ENCODE results near the gene NRXN3. TPM values are rescaled to one million over a fixed set of nuclear protein-coding genes. Genes with fewer than 3 reads are reported as not detected.

NRXN3 gene
- total and polyA plus RNA-seq, 2 donors (not counting 1 experiment from before 2014, with no cell fraction given), result 0.83 to 34.6 TPM

- no peak overlapping the region for H3K9ac ChIP-seq (ENCODE audit: insufficient read depth, low read length)
- no peak overlapping the region for H3K4me3 ChIP-seq (replicated peaks in 1 of 4; ENCODE audit: control extremely low read depth in 1 of 4, insufficient read depth in 1 of 4, low read depth in 3 of 4, low read length in 4 of 4)
- no peaks in the 10 kb centered on the region for H3K4me1 ChIP-seq (ENCODE audit: control insufficient read depth, extremely low read depth, insufficient read depth, low read length)
- H3K79me2 ChIP-seq (ENCODE audit: control insufficient read depth, insufficient read depth, low read length), result no peaks in the 10 kb centered on the region
- no peak for TF ChIP-seq EZH2 (IDR thresholded peaks at IDR 0.05; ENCODE audit: low read length, missing control alignments)
- no peak for TF ChIP-seq CTCF (conservative IDR thresholded peaks at IDR 0.05 in 1 of 2, IDR thresholded peaks at IDR 0.05 in 1 of 2; ENCODE audit: low read depth in 1 of 2, low read length in 2 of 2)
- no peak for DNase-seq (ENCODE audit: low read depth in 2 of 2)
- H3K4me2 ChIP-seq (ENCODE audit: extremely low read depth, insufficient read depth, low read length), result no peak overlapping the region
- H3K27ac ChIP-seq (ENCODE audit: insufficient read depth, low read length), result no peak overlapping the region
- H2AFZ ChIP-seq (ENCODE audit: low read length), result no peak overlapping the region
- no peaks in the 10 kb centered on the region for H3K27me3 ChIP-seq (ENCODE audit: control insufficient read depth, insufficient read depth, low read length)
- no peaks in the 10 kb centered on the region for H3K36me3 ChIP-seq (ENCODE audit: control insufficient read depth, insufficient read depth, low read length)
- H3K9me3 ChIP-seq (ENCODE audit: control insufficient read depth, insufficient read depth, low read depth, low read length), result no peaks in the 10 kb centered on the region
- H4K20me1 ChIP-seq (ENCODE audit: control insufficient read depth, extremely low read depth, insufficient read depth, low read length), result no peaks in the 10 kb centered on the region
These were observed 25.3 kb downstream of the NRXN3 start for GRCh38 chr14:78195431-78195830.

GRCh38 chr14:78196323-78196722 lies 26.1 kb downstream of the NRXN3 start:
- no peak overlapping the region for H3K4me3 ChIP-seq (replicated peaks in 1 of 4; ENCODE audit: control extremely low read depth in 1 of 4, insufficient read depth in 1 of 4, low read depth in 3 of 4, low read length in 4 of 4)
- no peak overlapping the region for H2AFZ ChIP-seq (ENCODE audit: low read length)
- H3K9ac ChIP-seq (ENCODE audit: insufficient read depth, low read length), result no peak overlapping the region
- no peak for DNase-seq (ENCODE audit: low read depth in 2 of 2)
- no peak overlapping the region for H3K27ac ChIP-seq (ENCODE audit: insufficient read depth, low read length)
- no peaks in the 10 kb centered on the region for H4K20me1 ChIP-seq (ENCODE audit: control insufficient read depth, extremely low read depth, insufficient read depth, low read length)
- no peaks in the 10 kb centered on the region for H3K9me3 ChIP-seq (ENCODE audit: control insufficient read depth, insufficient read depth, low read depth, low read length)
- no peak overlapping the region for H3K4me2 ChIP-seq (ENCODE audit: extremely low read depth, insufficient read depth, low read length)
- H3K4me1 ChIP-seq (ENCODE audit: control insufficient read depth, extremely low read depth, insufficient read depth, low read length), result no peaks in the 10 kb centered on the region
- TF ChIP-seq CTCF (conservative IDR thresholded peaks at IDR 0.05 in 1 of 2, IDR thresholded peaks at IDR 0.05 in 1 of 2; ENCODE audit: low read depth in 1 of 2, low read length in 2 of 2) (no peak), EZH2 (IDR thresholded peaks at IDR 0.05; ENCODE audit: low read length, missing control alignments) (no peak)
- H3K27me3 ChIP-seq (ENCODE audit: control insufficient read depth, insufficient read depth, low read length), result no peaks in the 10 kb centered on the region
- H3K79me2 ChIP-seq (ENCODE audit: control insufficient read depth, insufficient read depth, low read length), result no peaks in the 10 kb centered on the region
- H3K36me3 ChIP-seq (ENCODE audit: control insufficient read depth, insufficient read depth, low read length), result no peaks in the 10 kb centered on the region

- Histone ChIP-seq H3K4me2 (ENCODE audit: extremely low read depth, insufficient read depth, low read length) (no peak overlapping the region), H3K9me3 (ENCODE audit: control insufficient read depth, insufficient read depth, low read depth, low read length) (no peaks in the 10 kb centered on the region), H3K79me2 (ENCODE audit: control insufficient read depth, insufficient read depth, low read length) (no peaks in the 10 kb centered on the region)
These were observed 26.9 kb downstream of the NRXN3 start for GRCh38 chr14:78197051-78197450.

More at GRCh38 chr14:78197051-78197450, 26.9 kb downstream of the NRXN3 start:
- Histone ChIP-seq H4K20me1 (ENCODE audit: control insufficient read depth, extremely low read depth, insufficient read depth, low read length) (no peaks in the 10 kb centered on the region), H3K27me3 (ENCODE audit: control insufficient read depth, insufficient read depth, low read length) (no peaks in the 10 kb centered on the region), H3K4me3 (replicated peaks in 1 of 4; ENCODE audit: control extremely low read depth in 1 of 4, insufficient read depth in 1 of 4, low read depth in 3 of 4, low read length in 4 of 4) (no peak overlapping the region), H3K27ac (ENCODE audit: insufficient read depth, low read length) (no peak overlapping the region), H2AFZ (ENCODE audit: low read length) (no peak overlapping the region), H3K36me3 (ENCODE audit: control insufficient read depth, insufficient read depth, low read length) (no peaks in the 10 kb centered on the region), H3K9ac (ENCODE audit: insufficient read depth, low read length) (no peak overlapping the region), H3K4me1 (ENCODE audit: control insufficient read depth, extremely low read depth, insufficient read depth, low read length) (no peaks in the 10 kb centered on the region)
- no peak for DNase-seq (ENCODE audit: low read depth in 2 of 2)
- TF ChIP-seq CTCF (conservative IDR thresholded peaks at IDR 0.05 in 1 of 2, IDR thresholded peaks at IDR 0.05 in 1 of 2; ENCODE audit: low read depth in 1 of 2, low read length in 2 of 2) (no peak), EZH2 (IDR thresholded peaks at IDR 0.05; ENCODE audit: low read length, missing control alignments) (no peak)

Data from fibroblast of lung (primary cell).